ENCODE results near the gene RNF222. TPM values are rescaled to one million over a fixed set of nuclear protein-coding genes. Genes with fewer than 3 reads are reported as not detected.
A peak's percentile ranks its signal among the peaks of the same experiment; 100 is the strongest.

The RNF222 gene
- total and polyA plus RNA-seq, 2 of the 4 experiments (the other 2 are of a cell fraction) = not detected

- Histone ChIP-seq H4K5ac (ENCODE audit: low read depth, low read length) (peak overlapping the region; percentile 41; the same call in 1 of the 2 replicates), H2BK15ac (ENCODE audit: low read depth, low read length) (no peak overlapping the region), H2AFZ (replicated peaks; ENCODE audit: low read length, poor library complexity) (no peak overlapping the region), H3K18ac (ENCODE audit: low read depth, low read length) (no peak overlapping the region), H4K20me1 (ENCODE audit: insufficient read depth, low read length) (no peaks in the 10 kb centered on the region; the same call in 1 of the 2 replicates), H3K4me3 (ENCODE audit: insufficient read depth, low read depth, low read length) (no peak overlapping the region), H2AK5ac (ENCODE audit: low read depth, low read length) (peak overlapping the region; percentile 45; the same call in 1 of the 2 replicates), H3K79me1 (ENCODE audit: low read depth in 1 of 2, low read length in 2 of 2) (peaks cover 5 to 18% of the 10 kb centered on the region in 2 experiments), H3K27me3 (ENCODE audit: control insufficient read depth, insufficient read depth, low read length) (no peaks in the 10 kb centered on the region), H4K91ac (ENCODE audit: insufficient read depth, low read depth, low read length) (0 out of 2 replicates have a peak overlapping the region, but pooled peaks have one; percentile 5), H3K4me2 (ENCODE audit: low read depth, low read length) (no peak overlapping the region), H3K56ac (ENCODE audit: extremely low read depth, insufficient read depth, low read length) (no peak overlapping the region), H3K4me1 (ENCODE audit: control insufficient read depth, insufficient read depth, low read length) (peaks cover 24% of the 10 kb centered on the region), H3K14ac (replicated peaks; ENCODE audit: low read depth, low read length) (peak overlapping the region; percentile 66; the same call in 1 of the 2 replicates), H4K8ac (ENCODE audit: low read depth in 2 of 2, low read length in 2 of 2) (peak overlapping the region in 1 of 2 experiments; percentile 52; a peak in 1 of 4 replicates), H2BK120ac (ENCODE audit: low read depth, low read length) (0 out of 2 replicates have a peak overlapping the region, but pooled peaks have one; percentile 48), H3K23ac (ENCODE audit: low read depth, low read length) (no peak overlapping the region), H3K36me3 (ENCODE audit: control insufficient read depth, insufficient read depth, low read length) (peaks cover 15% of the 10 kb centered on the region), H3K9ac (ENCODE audit: low read depth, low read length) (no peak overlapping the region), H3K27ac (ENCODE audit: insufficient read depth, low read length) (no peak overlapping the region), H3K4ac (ENCODE audit: low read depth, low read length) (peak overlapping the region; percentile 36; the same call in 1 of the 2 replicates), H2BK5ac (ENCODE audit: low read depth, low read length, poor library complexity, severe bottlenecking) (no peak overlapping the region), H3K9me3 (ENCODE audit: control insufficient read depth, insufficient read depth, low read length) (no peaks in the 10 kb centered on the region), H3K9me1 (ENCODE audit: insufficient read depth, low read length) (peaks cover 19% of the 10 kb centered on the region), H2AK9ac (replicated peaks; ENCODE audit: low read depth, low read length, poor library complexity) (peak overlapping the region; percentile 4), H2BK20ac (ENCODE audit: low read depth, low read length) (no peak overlapping the region; the same call in 1 of the 2 replicates)
- DNase-seq (peak; percentile 76), ATAC-seq (ENCODE audit: low read depth) (no peak)
- no CpG with 5 or more reads among the region's 1 CpG for WGBS, 2 experiments (ENCODE audit: extremely low coverage in 2 of 2, insufficient read length in 1 of 2)
- CTCF ChIA-PET = interaction anchor here (0.6 kb wide), 1 partner anchor 324 kb away, joined by 5 read pairs; no protein-coding TSS in a partner anchor
- BruUV-seq (replicated peaks) = no TSS peak
- intact Hi-C loops (cut with micrococcal nuclease) (no loop called here), in situ Hi-C loops (cut with MboI; ENCODE audit: low sequenced_read_pairs) (no loop called here), dilution Hi-C loops (cut with HindIII; ENCODE audit: low sequenced_read_pairs, unreplicated experiment) (no loop called here)
- TF ChIP-seq ELK1 (IDR thresholded peaks at IDR 0.05; ENCODE audit: borderline replicate concordance, low read depth, low read length) (no peak), RAD21 (IDR thresholded peaks at IDR 0.05; ENCODE audit: low read length) (no peak), MAFK (IDR thresholded peaks at IDR 0.05; ENCODE audit: low read depth, low read length) (no peak), POLR2A (IDR thresholded peaks at IDR 0.05; ENCODE audit: low read depth, low read length) (no peak), MXI1 (IDR thresholded peaks at IDR 0.05; ENCODE audit: borderline replicate concordance, low read depth, low read length) (no peak), MAZ (IDR thresholded peaks at IDR 0.05; ENCODE audit: borderline replicate concordance, low read depth, low read length) (no peak), RFX5 (IDR thresholded peaks at IDR 0.05; ENCODE audit: low read depth, low read length) (no peak), NFE2L2 (IDR thresholded peaks at IDR 0.05; ENCODE audit: low read depth, low read length) (no peak), CEBPB (IDR thresholded peaks at IDR 0.05; ENCODE audit: low read depth, low read length) (no peak), CTCF (conservative IDR thresholded peaks at IDR 0.05; ENCODE audit: low read depth, low read length) (no peak), FOS (IDR thresholded peaks at IDR 0.05; ENCODE audit: low read depth, low read length) (no peak), CHD1 (IDR thresholded peaks at IDR 0.05; ENCODE audit: low read depth, low read length) (no peak), RCOR1 (IDR thresholded peaks at IDR 0.05; ENCODE audit: insufficient replicate concordance, low read length) (no peak), SMC3 (IDR thresholded peaks at IDR 0.05; ENCODE audit: low read depth, low read length) (no peak), BHLHE40 (IDR thresholded peaks at IDR 0.05; ENCODE audit: low read depth, low read length) (no peak), USF2 (IDR thresholded peaks at IDR 0.05; ENCODE audit: low read depth, low read length) (no peak)
- POLR2A ChIA-PET (ENCODE audit: unreplicated experiment) = no interaction called here
Measured at GRCh38 chr17:8365143-8365542, 32.5 kb downstream of the RNF222 start.

All from IMR-90 (cell line).